ENCODE measurements around the gene OR2F1.
"Not testable (repeated sequence)": the region's sequence is repeated elsewhere in the genome, so short reads cannot be mapped to it uniquely, and the experiment has no call there.

Gene OR2F1

DNA sequence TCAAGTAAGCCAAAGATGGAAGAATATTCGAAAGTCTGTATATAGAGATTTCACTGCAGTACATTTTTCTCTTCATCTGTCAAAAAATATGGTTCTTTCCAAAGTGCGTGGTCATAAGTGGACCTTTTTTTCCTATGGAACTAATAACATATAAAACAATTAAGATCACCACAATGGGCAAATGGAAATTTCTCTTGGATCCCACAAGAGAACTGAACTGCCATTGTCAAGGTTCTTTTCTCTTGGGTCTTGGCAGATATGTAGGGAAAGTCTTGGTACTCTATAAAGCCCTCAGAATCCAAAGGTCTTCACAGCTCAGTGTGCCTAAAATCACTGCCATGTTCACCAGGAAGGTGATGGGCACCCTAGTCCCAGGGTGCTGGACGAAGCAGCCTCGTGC is 45.4 kb downstream of the OR2F1 start, which contains the start of gene OR6B1:
TSS of gene OR6B1 (plus strand) at position 301 of the 400 bp plus-strand sequence. CDS start 3,677 bp downstream, outside the sequence.
- no peaks in the 10 kb centered on the region for H3K9me3 Mint-ChIP-seq
- no peaks in the 10 kb centered on the region for H3K36me3 Mint-ChIP-seq (ENCODE audit: insufficient read depth)
- H3K4me1 Mint-ChIP-seq, result no peaks in the 10 kb centered on the region
- no peak for DNase-seq (ENCODE audit: low spot score in 2 of 2)
- peaks cover 30% of the 10 kb centered on the region for H3K27me3 Mint-ChIP-seq
- no peak within 1 kb of the TSS for H3K27ac Mint-ChIP-seq (ENCODE audit: low read depth)
- ATAC-seq (replicated peaks; ENCODE audit: extremely low read depth, poor library complexity, severe bottlenecking), result no peak
- no peak within 1 kb of the TSS for H3K4me3 Mint-ChIP-seq

DNA sequence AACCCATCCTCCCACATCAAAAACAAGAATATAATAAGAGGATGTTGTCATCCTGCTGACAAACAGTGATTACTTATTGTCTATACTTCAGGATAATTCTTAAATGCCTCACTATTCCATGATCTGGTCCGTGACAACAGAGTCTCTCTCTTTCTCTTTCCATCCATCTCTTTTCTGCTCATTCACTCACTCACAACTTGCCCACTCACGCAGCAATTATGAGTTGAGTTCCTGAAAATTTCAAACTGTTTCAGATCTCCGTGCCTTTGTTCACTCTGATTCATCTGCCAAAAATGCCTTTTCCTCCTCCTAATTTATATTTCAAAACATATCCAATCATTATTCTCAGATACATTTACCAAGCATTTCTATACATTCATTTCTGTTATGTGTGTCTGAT is 46.9 kb downstream of the OR2F1 start:
- H3K9me3 Mint-ChIP-seq, result no peaks in the 10 kb centered on the region
- peaks cover 26% of the 10 kb centered on the region for H3K27me3 Mint-ChIP-seq
- no peaks in the 10 kb centered on the region for H3K4me1 Mint-ChIP-seq
- DNase-seq (ENCODE audit: low spot score in 2 of 2) (no peak), ATAC-seq (replicated peaks; ENCODE audit: extremely low read depth, poor library complexity, severe bottlenecking) (no peak)
- no peak overlapping the region for H3K27ac Mint-ChIP-seq (ENCODE audit: low read depth)
- H3K4me3 Mint-ChIP-seq, result no peak overlapping the region
- H3K36me3 Mint-ChIP-seq (ENCODE audit: insufficient read depth), result no peaks in the 10 kb centered on the region

DNA sequence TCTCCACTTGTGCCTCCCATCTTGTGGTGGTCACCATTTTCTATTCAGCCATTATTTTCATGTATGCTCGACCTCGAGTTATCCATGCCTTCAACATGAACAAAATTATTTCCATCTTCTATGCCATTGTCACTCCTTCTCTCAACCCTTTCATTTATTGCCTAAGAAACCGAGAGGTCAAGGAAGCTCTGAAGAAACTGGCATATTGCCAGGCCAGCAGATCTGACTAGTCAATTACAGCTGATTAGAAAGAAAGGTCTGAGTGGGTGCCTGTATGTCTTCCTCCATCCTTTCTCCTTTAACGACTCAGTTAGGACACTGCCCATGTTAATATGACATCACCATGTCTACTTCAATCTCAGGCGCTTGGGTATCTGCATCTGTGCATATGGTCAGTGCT is 50.1 kb downstream of the OR2F1 start:
- H3K36me3 Mint-ChIP-seq (ENCODE audit: insufficient read depth), result no peaks in the 10 kb centered on the region
- ATAC-seq (replicated peaks; ENCODE audit: extremely low read depth, poor library complexity, severe bottlenecking) (no peak), DNase-seq (ENCODE audit: low spot score in 2 of 2) (no peak)
- peaks cover 42% of the 10 kb centered on the region for H3K27me3 Mint-ChIP-seq
- no peaks in the 10 kb centered on the region for H3K4me1 Mint-ChIP-seq
- peaks cover under 1% of the 10 kb centered on the region for H3K9me3 Mint-ChIP-seq
- no peak overlapping the region for H3K27ac Mint-ChIP-seq (ENCODE audit: low read depth)
- H3K4me3 Mint-ChIP-seq, result no peak overlapping the region

DNA sequence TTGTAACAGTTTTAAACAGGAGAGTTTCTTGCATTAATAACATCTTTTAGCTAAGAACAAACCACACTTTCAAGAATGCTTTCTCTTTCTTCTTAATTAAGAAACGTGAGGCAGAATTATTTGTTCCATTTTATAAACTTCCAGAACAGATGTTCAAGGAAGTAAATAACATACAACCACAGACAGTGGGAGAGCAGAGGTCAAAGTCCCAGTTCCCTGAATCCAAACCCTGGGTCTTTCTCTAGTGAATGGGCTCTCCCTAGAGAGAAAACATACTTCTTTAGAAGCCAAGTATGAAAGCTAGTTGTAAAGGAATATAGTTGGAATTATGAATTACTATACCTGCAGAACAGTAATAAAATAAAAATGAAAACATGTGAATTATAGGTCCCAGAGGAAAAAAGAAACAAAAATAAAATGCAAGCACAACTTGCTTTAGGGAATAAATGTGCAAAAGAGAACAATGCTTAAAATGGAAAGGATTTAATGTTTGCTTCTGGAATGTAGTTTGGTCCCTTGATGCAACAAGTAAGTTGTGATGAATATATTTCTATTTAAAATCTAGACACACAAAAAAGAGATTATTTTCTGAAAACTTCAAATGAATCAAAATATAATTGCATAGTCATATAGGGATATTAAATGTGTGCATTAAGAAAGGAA is 51.5 kb downstream of the OR2F1 start:
- Mint-ChIP-seq H3K27ac (ENCODE audit: low read depth) (no peak overlapping the region), H3K36me3 (ENCODE audit: insufficient read depth) (no peaks in the 10 kb centered on the region), H3K9me3 (peaks cover 6% of the 10 kb centered on the region), H3K4me1 (no peaks in the 10 kb centered on the region), H3K4me3 (no peak overlapping the region), H3K27me3 (peaks cover 49% of the 10 kb centered on the region)
- ATAC-seq (replicated peaks; ENCODE audit: extremely low read depth, poor library complexity, severe bottlenecking) (no peak), DNase-seq (ENCODE audit: low spot score in 2 of 2) (no peak)

DNA sequence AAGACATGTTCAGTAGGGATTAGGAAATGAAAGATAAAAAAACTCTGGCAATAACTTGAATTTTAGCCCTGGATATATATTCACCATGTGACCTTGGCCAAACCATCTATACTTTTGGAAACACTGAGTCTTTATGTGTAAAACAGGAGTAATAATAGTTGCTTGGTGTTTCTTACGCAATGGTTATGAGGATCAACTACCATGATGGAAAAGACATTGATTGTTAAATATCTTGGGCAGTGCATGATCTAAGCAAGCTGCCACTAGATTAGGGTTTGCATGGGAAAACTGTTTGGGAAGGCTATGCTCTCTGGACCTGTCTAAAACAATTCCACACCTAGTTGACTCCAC is 52.0 kb downstream of the OR2F1 start:
- Mint-ChIP-seq H3K27me3 (peaks cover 49% of the 10 kb centered on the region), H3K4me3 (no peak overlapping the region), H3K9me3 (peaks cover 6% of the 10 kb centered on the region), H3K4me1 (no peaks in the 10 kb centered on the region), H3K27ac (ENCODE audit: low read depth) (no peak overlapping the region), H3K36me3 (ENCODE audit: insufficient read depth) (no peaks in the 10 kb centered on the region)
- no peak for ATAC-seq (replicated peaks; ENCODE audit: extremely low read depth, poor library complexity, severe bottlenecking)
- no peak for DNase-seq (ENCODE audit: low spot score in 2 of 2)

DNA sequence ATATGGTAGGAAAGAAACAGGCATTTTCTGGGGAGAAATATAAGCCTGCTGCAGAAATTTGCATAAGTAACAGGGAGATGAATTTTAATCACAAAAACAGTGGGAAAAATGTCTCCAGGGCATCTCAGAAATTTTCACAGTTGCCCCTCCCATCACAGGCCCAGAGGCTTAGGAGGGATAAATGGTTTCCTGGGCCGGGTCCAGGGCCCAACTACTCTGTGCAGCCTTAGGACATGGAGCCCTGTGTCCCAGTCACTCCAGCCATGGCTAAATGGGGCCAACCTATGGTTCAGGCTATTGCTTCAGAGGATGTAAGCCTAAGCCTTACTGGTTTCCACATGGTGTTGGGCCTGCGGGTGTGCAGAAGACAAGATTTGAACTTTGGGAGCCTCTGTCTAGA is 54.7 kb downstream of the OR2F1 start:
- Mint-ChIP-seq H3K27me3 (peaks cover 68% of the 10 kb centered on the region), H3K4me3 (no peak overlapping the region), H3K27ac (ENCODE audit: low read depth) (no peak overlapping the region)

DNA sequence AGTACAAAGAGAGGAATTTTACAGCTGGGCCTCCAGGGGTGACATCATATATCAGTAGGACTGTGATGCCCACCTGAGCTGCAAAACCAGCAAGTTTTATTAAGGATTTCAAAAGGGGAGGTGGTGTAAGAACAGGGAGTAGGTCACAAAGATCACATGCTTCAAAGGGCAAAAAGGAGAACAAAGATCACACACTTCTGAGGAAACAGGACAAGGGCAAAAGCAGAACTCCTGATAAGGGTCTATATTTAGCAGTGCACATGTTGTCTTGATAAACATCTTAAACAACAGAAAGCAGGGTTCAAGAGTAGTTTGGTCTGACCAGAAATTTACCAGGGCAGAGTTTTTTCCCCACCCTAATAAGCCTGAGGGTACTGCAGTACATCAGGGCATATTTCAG is 55.4 kb downstream of the OR2F1 start:
- H3K9me3 Mint-ChIP-seq; H3K4me1 Mint-ChIP-seq; ATAC-seq (replicated peaks; ENCODE audit: extremely low read depth, poor library complexity, severe bottlenecking); DNase-seq (ENCODE audit: low spot score in 2 of 2); H3K27ac Mint-ChIP-seq (ENCODE audit: low read depth); H3K36me3 Mint-ChIP-seq (ENCODE audit: insufficient read depth); H3K4me3 Mint-ChIP-seq: not testable (repeated sequence)
- H3K27me3 Mint-ChIP-seq, result peaks cover 69% of the 10 kb centered on the region

More for the DNA sequence above, 54.7 kb downstream of the OR2F1 start:
- Mint-ChIP-seq H3K9me3 (peaks cover 6% of the 10 kb centered on the region), H3K4me1 (no peaks in the 10 kb centered on the region), H3K36me3 (ENCODE audit: insufficient read depth) (no peaks in the 10 kb centered on the region)
- DNase-seq (ENCODE audit: low spot score in 2 of 2) (no peak), ATAC-seq (replicated peaks; ENCODE audit: extremely low read depth, poor library complexity, severe bottlenecking) (no peak)

DNA sequence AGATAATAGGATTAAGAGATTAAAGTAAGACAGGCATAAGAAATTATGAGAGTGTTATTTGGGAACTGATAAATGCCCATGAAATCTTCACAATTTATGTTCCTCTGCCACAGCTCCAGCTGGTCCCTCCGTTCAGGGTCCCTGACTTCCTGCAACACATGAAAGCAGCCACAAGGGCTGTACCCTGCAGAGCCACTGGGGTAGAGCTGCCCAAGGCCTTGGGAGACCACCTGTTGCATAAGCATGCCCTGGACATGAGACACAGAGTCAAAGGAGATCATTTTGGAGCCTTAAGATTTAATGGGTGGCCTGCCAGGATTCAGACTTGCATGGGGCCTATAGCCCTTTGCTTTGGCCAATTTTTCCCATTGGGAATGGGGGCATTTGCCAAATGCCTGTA is 56.2 kb downstream of the OR2F1 start:
- H3K9me3 Mint-ChIP-seq; DNase-seq (ENCODE audit: low spot score in 2 of 2); H3K4me1 Mint-ChIP-seq; ATAC-seq (replicated peaks; ENCODE audit: extremely low read depth, poor library complexity, severe bottlenecking); H3K4me3 Mint-ChIP-seq; H3K27ac Mint-ChIP-seq (ENCODE audit: low read depth); H3K36me3 Mint-ChIP-seq (ENCODE audit: insufficient read depth): not testable (repeated sequence)
- H3K27me3 Mint-ChIP-seq, result peaks cover 68% of the 10 kb centered on the region

DNA sequence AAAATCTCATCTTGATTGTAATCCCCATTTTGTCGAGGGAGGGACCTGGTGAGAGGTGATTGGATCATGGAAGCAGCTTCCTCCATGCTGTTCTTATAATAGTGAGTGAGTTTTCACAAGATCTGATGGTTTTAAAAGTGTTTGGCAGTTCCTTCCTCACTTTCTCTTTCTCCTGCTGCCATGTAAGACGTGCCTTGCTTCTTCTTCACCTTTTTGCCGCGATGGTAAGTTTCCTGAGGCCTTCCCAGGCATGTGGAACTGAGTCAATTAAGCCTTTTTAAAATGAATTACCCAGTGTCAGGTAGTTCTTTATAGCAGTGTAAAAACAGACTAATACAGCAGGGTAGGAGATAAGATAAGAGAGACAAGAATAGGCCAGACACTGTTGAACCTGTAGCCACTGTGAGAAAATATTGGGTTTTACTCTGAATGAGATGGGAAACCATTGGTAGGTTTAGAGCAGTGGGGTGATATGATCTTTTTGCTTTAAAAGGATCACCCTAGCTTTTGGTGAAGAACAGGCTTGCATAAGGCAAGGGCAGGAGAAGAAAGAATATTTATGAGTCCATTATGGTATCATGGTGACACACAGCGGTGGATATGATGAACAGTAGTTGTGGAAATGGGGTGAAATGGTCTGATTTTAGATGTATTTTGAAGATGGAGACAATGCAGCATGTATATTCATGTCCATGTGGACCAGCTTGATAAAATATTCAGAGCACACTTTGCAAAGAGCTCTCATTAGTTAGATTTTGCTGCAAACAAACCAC is 57.0 kb downstream of the OR2F1 start:
- no peak for ATAC-seq (replicated peaks; ENCODE audit: extremely low read depth, poor library complexity, severe bottlenecking)
- Mint-ChIP-seq H3K9me3 (peaks cover 6% of the 10 kb centered on the region), H3K4me3 (no peak overlapping the region), H3K4me1 (no peaks in the 10 kb centered on the region), H3K27me3 (peaks cover 63% of the 10 kb centered on the region), H3K27ac (ENCODE audit: low read depth) (no peak overlapping the region), H3K36me3 (ENCODE audit: insufficient read depth) (no peaks in the 10 kb centered on the region)
- no peak for DNase-seq (ENCODE audit: low spot score in 2 of 2)

All from central memory CD8-positive, alpha-beta T cell (primary cell).